GM13976 (cell line): ENCODE data around the gene RBM6.

Experiments
- DNase-seq: peaks from one replicate; pipeline ENCODE4 v3.0.0; 2012; ENCODE audit warnings: low spot score
- CTCF ChIP-seq: IDR thresholded peaks from 2 replicates; pipeline ENCODE4 v1.5.1; 2012; ENCODE audit warnings: borderline replicate concordance, mild to moderate bottlenecking; ENCODE audit not compliant: insufficient read depth; ENCODE audit errors: extremely low read depth, missing control alignments, control extremely low read depth
- in situ Hi-C: fragments of 300-500 bp; cut with MboI; formaldehyde crosslinking; loops from one replicate; pipeline ENCODE4 v1.12.0; 2022; ENCODE audit warnings: low sequenced_read_pairs, mixed read lengths, inconsistent platforms; ENCODE audit not compliant: unreplicated experiment

The RBM6 gene

GRCh38 chr3:50102558-50102957 is 162.6 kb downstream of the RBM6 start:
- DNase-seq: no peak
- in situ Hi-C loops: no loop called here

GRCh38 chr3:50111757-50112156 is 171.8 kb downstream of the RBM6 start:
- no peak for DNase-seq
- in situ Hi-C loops: no loop called here

More at GRCh38 chr3:50102558-50102957, 162.6 kb downstream of the RBM6 start:
- no peak for TF ChIP-seq CTCF

GRCh38 chr3:50112462-50112861 is 172.5 kb downstream of the RBM6 start:
- TF ChIP-seq CTCF: no peak
- no peak for DNase-seq
- in situ Hi-C loops: no loop called here

More at GRCh38 chr3:50111757-50112156, 171.8 kb downstream of the RBM6 start:
- TF ChIP-seq CTCF: no peak

GRCh38 chr3:50117120-50117519 is 177.2 kb downstream of the RBM6 start:
- no peak for TF ChIP-seq CTCF
- DNase-seq: no peak
- in situ Hi-C loops: no loop called here

- in situ Hi-C loops: no loop called here
- no peak for DNase-seq
- TF ChIP-seq CTCF: no peak
Measured at GRCh38 chr3:50118237-50118636, 178.3 kb downstream of the RBM6 start.

GRCh38 chr3:50119786-50120185 is 179.8 kb downstream of the RBM6 start:
- no peak for DNase-seq
- in situ Hi-C loops: no loop called here
- no peak for TF ChIP-seq CTCF
